K562 (cell line): ENCODE data around the gene MARCHF3. TPM values are rescaled to one million over a fixed set of nuclear protein-coding genes. Genes with fewer than 3 reads are reported as not detected.
A peak's percentile ranks its signal among the peaks of the same experiment; 100 is the strongest.

Experiments
- CREB3 ChIP-seq: fragments of 450-650 bp; conservative IDR thresholded peaks from 2 replicates; pipeline ENCODE4 v1.6.1; 2016; ENCODE audit warnings: missing genetic modification characterization, low read depth, mild to moderate bottlenecking, missing compliant biosample characterization, moderate library complexity
- JUNB ChIP-seq: fragments of 450-650 bp; formaldehyde crosslinking; conservative IDR thresholded peaks from 2 replicates; pipeline ENCODE4 v1.4.0; 2020; ENCODE audit warnings: mild to moderate bottlenecking
- NFATC3 ChIP-seq: fragments of 450-650 bp; IDR thresholded peaks from 2 replicates; pipeline ENCODE4 v1.6.1; 2017; ENCODE audit warnings: mild to moderate bottlenecking
- PRDM10 ChIP-seq: fragments of 450-650 bp; IDR thresholded peaks from 2 replicates; pipeline ENCODE4 v1.6.1; 2018; ENCODE audit not compliant: partially characterized antibody
- SAP30 ChIP-seq: fragments of 200-600 bp; sonication (generic); IDR thresholded peaks from 2 replicates; pipeline ENCODE4 v1.6.1; 2012; ENCODE audit warnings: borderline replicate concordance, low read depth, mild to moderate bottlenecking, moderate library complexity, low read length, control low read depth, inconsistent platforms; ENCODE audit not compliant: insufficient read depth, poor library complexity, severe bottlenecking
- SIX5 ChIP-seq, 2 experiments: IDR thresholded peaks; 2 replicates each; pipeline ENCODE4 v1.6.1; 2011; ENCODE audit warnings: low read length in 2 of 2, borderline replicate concordance in 1 of 2, low read depth in 1 of 2, mild to moderate bottlenecking in 1 of 2, moderate library complexity in 1 of 2; ENCODE audit not compliant: insufficient read depth in 1 of 2
- SMARCA5 ChIP-seq: fragments of 450-650 bp; IDR thresholded peaks from 2 replicates; pipeline ENCODE4 v1.6.1; 2016
- XRCC3 ChIP-seq: fragments of 450-650 bp; IDR thresholded peaks from 2 replicates; pipeline ENCODE4 v1.6.1; 2017; ENCODE audit warnings: mild to moderate bottlenecking, moderate library complexity
- YY1 ChIP-seq, 3 experiments: IDR thresholded peaks; 2 replicates each; pipeline ENCODE4 v1.6.1; 2011; ENCODE audit warnings: low read length in 2 of 3, mild to moderate bottlenecking in 2 of 3, moderate library complexity in 2 of 3, borderline replicate concordance in 1 of 3, control low read depth in 1 of 3, low read depth in 1 of 3; ENCODE audit not compliant: insufficient read depth in 3 of 3, insufficient replicate concordance in 2 of 3, control insufficient read depth in 1 of 3, insufficient read length in 1 of 3; ENCODE audit errors: extremely low read depth in 1 of 3
- ZNF395 ChIP-seq: fragments of 200-800 bp; sonication (Bioruptor generic); IDR thresholded peaks from 2 replicates; pipeline ENCODE4 v1.6.1; 2017; ENCODE audit warnings: missing genetic modification characterization, missing compliant biosample characterization
- polyA plus RNA-seq, 8 experiments: library from polyadenylated mRNA; depleted of rRNA in 4 of 8; stranded (reverse) in 5 of 8; unstranded in 3 of 8; fragments of >200 nt; fragmentation: Nextera tagmentation in 2 of 8; fragmentation: Illumina TruSeq in 1 of 8; extraction: Ambion mirVana in 2 of 8; extraction: Trizol in 1 of 8; gene quantifications; 2 replicates each; pipeline versions ENCODE4 v1.2.1 to v1.2.3, GENCODE V29; 2011 to 2014; ENCODE audit warnings: inconsistent platforms in 1 of 8, missing spikeins in 1 of 8
- total RNA-seq, 7 experiments: library from RNA; depleted of rRNA in 6 of 7; stranded (reverse); fragments of >200 nt in 6 of 7; fragmentation: Illumina TruSeq in 2 of 7; extraction: Trizol in 2 of 7; gene quantifications; 2 replicates each; pipeline versions ENCODE4 v1.2.1 to v1.2.3, GENCODE V29; 2011 to 2021; ENCODE audit warnings: low replicate concordance in 1 of 7
- TF ChIP-seq, protein P1 (sequence below): fragments of 450-650 bp; IDR thresholded peaks from 2 replicates; pipeline ENCODE4 v1.6.1; 2016; ENCODE audit warnings: missing biosample characterization, missing genetic modification characterization
- TF ChIP-seq, protein P2 (sequence below): fragments of 250-450 bp; sonication (Bioruptor Pico); IDR thresholded peaks from 2 replicates; pipeline ENCODE4 v1.4.0; 2020; ENCODE audit warnings: mild to moderate bottlenecking, moderate library complexity, borderline replicate concordance
- TF ChIP-seq, protein P3 (sequence below): IDR thresholded peaks from 2 replicates; pipeline ENCODE4 v1.6.1; 2012; ENCODE audit warnings: low read depth, low read length, improper control_type of control experiment, borderline replicate concordance

MARCHF3 gene
- total and polyA plus RNA-seq, 9 of the 15 experiments (the other 6 are each of a cell fraction or from before 2014, with no cell fraction given): 5.6 to 37.4 (median 16.5) TPM

DNA sequence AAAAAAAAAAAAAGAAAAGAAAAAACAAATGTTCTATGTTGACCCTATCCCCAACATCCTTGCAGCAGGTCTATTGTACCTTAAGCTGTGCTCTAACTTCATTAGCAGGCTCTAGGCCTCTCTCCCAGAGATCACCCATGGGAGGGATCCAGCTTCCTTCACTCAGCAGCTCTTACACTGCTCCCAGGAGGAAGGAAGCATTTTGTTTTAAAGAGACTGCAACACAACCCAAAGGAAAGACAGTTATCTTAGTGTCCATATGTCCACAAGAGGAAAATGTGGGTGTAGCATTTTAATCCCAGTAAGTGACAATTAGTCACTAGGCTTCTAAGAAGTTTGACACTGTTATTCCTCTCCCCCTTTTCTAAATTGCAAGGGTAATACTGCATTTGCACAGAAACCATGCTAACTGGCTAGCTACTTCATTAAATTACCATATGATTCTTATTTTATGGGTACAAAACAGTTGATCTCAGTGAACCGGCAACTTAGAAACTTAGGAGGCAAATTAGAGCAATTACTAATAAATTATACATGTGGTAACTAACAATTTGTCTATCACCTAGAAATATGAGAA lies 58.8 kb downstream of the MARCHF3 start (continued):
- TF ChIP-seq SMARCA5 (no peak), PRDM10 (peak; percentile 34), NFATC3 (peak; percentile 90), SIX5 (IDR thresholded peaks at IDR 0.05; ENCODE audit: borderline replicate concordance in 1 of 2, insufficient read depth in 1 of 2, low read depth in 1 of 2, low read length in 2 of 2) (no peak), SAP30 (no peak), YY1 (IDR thresholded peaks at IDR 0.05; ENCODE audit: borderline replicate concordance in 1 of 3, control insufficient read depth in 1 of 3, extremely low read depth in 1 of 3, insufficient read depth in 3 of 3, insufficient read length in 1 of 3, insufficient replicate concordance in 2 of 3, low read depth in 1 of 3, low read length in 2 of 3) (peak in 1 of 3 experiments; percentile 62), JUNB (CRISPR knock-in tag) (no peak), CREB3 (tag) (no peak), XRCC3 (no peak), ZNF395 (CRISPR knock-in tag) (no peak)
- TF ChIP-seq, protein P1, sequence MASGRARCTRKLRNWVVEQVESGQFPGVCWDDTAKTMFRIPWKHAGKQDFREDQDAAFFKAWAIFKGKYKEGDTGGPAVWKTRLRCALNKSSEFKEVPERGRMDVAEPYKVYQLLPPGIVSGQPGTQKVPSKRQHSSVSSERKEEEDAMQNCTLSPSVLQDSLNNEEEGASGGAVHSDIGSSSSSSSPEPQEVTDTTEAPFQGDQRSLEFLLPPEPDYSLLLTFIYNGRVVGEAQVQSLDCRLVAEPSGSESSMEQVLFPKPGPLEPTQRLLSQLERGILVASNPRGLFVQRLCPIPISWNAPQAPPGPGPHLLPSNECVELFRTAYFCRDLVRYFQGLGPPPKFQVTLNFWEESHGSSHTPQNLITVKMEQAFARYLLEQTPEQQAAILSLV (tag): no peak
- TF ChIP-seq, protein P2, sequence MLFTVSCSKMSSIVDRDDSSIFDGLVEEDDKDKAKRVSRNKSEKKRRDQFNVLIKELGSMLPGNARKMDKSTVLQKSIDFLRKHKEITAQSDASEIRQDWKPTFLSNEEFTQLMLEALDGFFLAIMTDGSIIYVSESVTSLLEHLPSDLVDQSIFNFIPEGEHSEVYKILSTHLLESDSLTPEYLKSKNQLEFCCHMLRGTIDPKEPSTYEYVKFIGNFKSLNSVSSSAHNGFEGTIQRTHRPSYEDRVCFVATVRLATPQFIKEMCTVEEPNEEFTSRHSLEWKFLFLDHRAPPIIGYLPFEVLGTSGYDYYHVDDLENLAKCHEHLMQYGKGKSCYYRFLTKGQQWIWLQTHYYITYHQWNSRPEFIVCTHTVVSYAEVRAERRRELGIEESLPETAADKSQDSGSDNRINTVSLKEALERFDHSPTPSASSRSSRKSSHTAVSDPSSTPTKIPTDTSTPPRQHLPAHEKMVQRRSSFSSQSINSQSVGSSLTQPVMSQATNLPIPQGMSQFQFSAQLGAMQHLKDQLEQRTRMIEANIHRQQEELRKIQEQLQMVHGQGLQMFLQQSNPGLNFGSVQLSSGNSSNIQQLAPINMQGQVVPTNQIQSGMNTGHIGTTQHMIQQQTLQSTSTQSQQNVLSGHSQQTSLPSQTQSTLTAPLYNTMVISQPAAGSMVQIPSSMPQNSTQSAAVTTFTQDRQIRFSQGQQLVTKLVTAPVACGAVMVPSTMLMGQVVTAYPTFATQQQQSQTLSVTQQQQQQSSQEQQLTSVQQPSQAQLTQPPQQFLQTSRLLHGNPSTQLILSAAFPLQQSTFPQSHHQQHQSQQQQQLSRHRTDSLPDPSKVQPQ: no peak
- TF ChIP-seq, protein P3, sequence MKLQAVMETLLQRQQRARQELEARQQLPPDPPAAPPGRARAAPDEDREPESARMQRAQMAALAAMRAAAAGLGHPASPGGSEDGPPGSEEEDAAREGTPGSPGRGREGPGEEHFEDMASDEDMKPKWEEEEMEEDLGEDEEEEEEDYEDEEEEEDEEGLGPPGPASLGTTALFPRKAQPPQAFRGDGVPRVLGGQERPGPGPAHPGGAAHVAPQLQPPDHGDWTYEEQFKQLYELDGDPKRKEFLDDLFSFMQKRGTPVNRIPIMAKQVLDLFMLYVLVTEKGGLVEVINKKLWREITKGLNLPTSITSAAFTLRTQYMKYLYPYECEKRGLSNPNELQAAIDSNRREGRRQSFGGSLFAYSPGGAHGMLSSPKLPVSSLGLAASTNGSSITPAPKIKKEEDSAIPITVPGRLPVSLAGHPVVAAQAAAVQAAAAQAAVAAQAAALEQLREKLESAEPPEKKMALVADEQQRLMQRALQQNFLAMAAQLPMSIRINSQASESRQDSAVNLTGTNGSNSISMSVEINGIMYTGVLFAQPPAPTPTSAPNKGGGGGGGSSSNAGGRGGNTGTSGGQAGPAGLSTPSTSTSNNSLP: peak; percentile 92; the same call in 1 of the 2 replicates
